Liver (tissue), 9 donors: ENCODE data around the gene MAG. TPM values are rescaled to one million over a fixed set of nuclear protein-coding genes. Genes with fewer than 3 reads are reported as not detected.

Source experiments
- DNase-seq: peaks from one replicate; pipeline ENCODE4 v3.0.0-alpha.2; 2017; ENCODE audit warnings: low spot score
- H3K27ac ChIP-seq, 2 donors: one replicate each; pipeline ENCODE4 v1.7.0; 2013; ENCODE audit warnings: inconsistent platforms in 2 of 2, low read length in 2 of 2, control low read depth in 1 of 2, low read depth in 1 of 2, mild to moderate bottlenecking in 1 of 2
- H3K27me3 ChIP-seq, 4 donors: one replicate each; pipeline versions ENCODE4 v1.6.1 to v1.7.0; 2013; ENCODE audit warnings: low read length in 3 of 4, inconsistent platforms in 1 of 4, mild to moderate bottlenecking in 1 of 4, moderate library complexity in 1 of 4; ENCODE audit not compliant: control insufficient read depth in 4 of 4, insufficient read depth in 4 of 4
- H3K36me3 ChIP-seq, 4 donors: one replicate each; pipeline versions ENCODE4 v1.6.1 to v1.7.0; 2013; ENCODE audit warnings: low read length in 3 of 4, mild to moderate bottlenecking in 3 of 4, low read depth in 1 of 4, moderate library complexity in 1 of 4; ENCODE audit not compliant: control insufficient read depth in 4 of 4, insufficient read depth in 3 of 4
- H3K4me1 ChIP-seq, 4 donors: one replicate each; pipeline versions ENCODE4 v1.6.1 to v1.7.0; 2013; ENCODE audit warnings: low read length in 3 of 4, mild to moderate bottlenecking in 3 of 4, moderate library complexity in 1 of 4; ENCODE audit not compliant: control insufficient read depth in 4 of 4, insufficient read depth in 4 of 4
- H3K4me3 ChIP-seq, 3 donors: one replicate each; pipeline versions ENCODE4 v1.6.1 to v1.7.0; 2013; ENCODE audit warnings: low read length in 3 of 3, control low read depth in 1 of 3, low read depth in 1 of 3, mild to moderate bottlenecking in 1 of 3
- H3K9ac ChIP-seq, 2 donors: one replicate each; pipeline ENCODE4 v1.7.0; 2013; ENCODE audit warnings: low read length in 2 of 2, mild to moderate bottlenecking in 2 of 2, moderate library complexity in 2 of 2, control low read depth in 1 of 2, low read depth in 1 of 2
- H3K9me3 ChIP-seq, 4 donors: one replicate each; pipeline versions ENCODE4 v1.6.1 to v1.7.0; 2013; ENCODE audit warnings: low read length in 3 of 4; ENCODE audit not compliant: control insufficient read depth in 4 of 4
- EGR1 ChIP-seq, 2 donors: IDR thresholded peaks; 2 replicates each; pipeline ENCODE4 v1.6.1; 2016 to 2018; ENCODE audit warnings: antibody characterized with exemption in 2 of 2, low read depth in 2 of 2
- FOXA1 ChIP-seq: IDR thresholded peaks from 2 replicates; pipeline ENCODE4 v1.6.1; 2016; ENCODE audit warnings: antibody characterized with exemption
- FOXA2 ChIP-seq: IDR thresholded peaks from 2 replicates; pipeline ENCODE4 v1.6.1; 2016; ENCODE audit warnings: antibody characterized with exemption
- GABPA ChIP-seq, 2 donors: IDR thresholded peaks in 1 of 2; conservative IDR thresholded peaks in 1 of 2; 2 replicates each; pipeline ENCODE4 v1.6.1; 2016; ENCODE audit warnings: antibody characterized with exemption in 2 of 2, mild to moderate bottlenecking in 1 of 2, moderate library complexity in 1 of 2
- HNF4A ChIP-seq, 2 donors: conservative IDR thresholded peaks; 2 replicates each; pipeline ENCODE4 v1.6.1; 2016; ENCODE audit warnings: antibody characterized with exemption in 2 of 2, mild to moderate bottlenecking in 2 of 2
- HNF4G ChIP-seq: IDR thresholded peaks from 2 replicates; pipeline ENCODE4 v1.6.1; 2016; ENCODE audit warnings: antibody characterized with exemption
- JUND ChIP-seq, 2 donors: IDR thresholded peaks; 2 replicates each; pipeline ENCODE4 v1.6.1; 2016; ENCODE audit warnings: antibody characterized with exemption in 2 of 2
- NR2F2 ChIP-seq: IDR thresholded peaks from 2 replicates; pipeline ENCODE4 v1.6.1; 2016; ENCODE audit warnings: antibody characterized with exemption
- RAD21 ChIP-seq, 2 donors: IDR thresholded peaks; 2 replicates each; pipeline ENCODE4 v1.6.1; 2016; ENCODE audit warnings: antibody characterized with exemption in 2 of 2, mild to moderate bottlenecking in 2 of 2
- RXRA ChIP-seq, 2 donors: IDR thresholded peaks; 2 replicates each; pipeline ENCODE4 v1.6.1; 2017 to 2018; ENCODE audit warnings: antibody characterized with exemption in 2 of 2, mild to moderate bottlenecking in 1 of 2
- SP1 ChIP-seq: IDR thresholded peaks from 2 replicates; pipeline ENCODE4 v1.6.1; 2018; ENCODE audit warnings: antibody characterized with exemption, mild to moderate bottlenecking
- TAF1 ChIP-seq: conservative IDR thresholded peaks from 2 replicates; pipeline ENCODE4 v1.6.1; 2016; ENCODE audit warnings: antibody characterized with exemption, mild to moderate bottlenecking
- YY1 ChIP-seq: IDR thresholded peaks from 2 replicates; pipeline ENCODE4 v1.6.1; 2016; ENCODE audit warnings: antibody characterized with exemption, mild to moderate bottlenecking
- WGBS: extraction: QIAGEN DNeasy Blood & Tissue Kit; methylation state at CpG from one replicate; pipeline ENCODE4 v1.1.7; 2013; 5-methylcytosine and 5-hydroxymethylcytosine counted together
- polyA plus RNA-seq, 2 donors: library from polyadenylated mRNA; stranded (reverse) in 1 of 2; unstranded in 1 of 2; fragments of 200-250 nt in 1 of 2; fragments of >200 nt in 1 of 2; fragmentation: Nextera tagmentation in 1 of 2; extraction: Ambion mirVana in 1 of 2; gene quantifications; one replicate each; pipeline versions ENCODE4 v1.2.1 to v1.2.3, GENCODE V29; 2013 to 2015
- total RNA-seq, 2 donors: library from RNA; depleted of rRNA; stranded (reverse); fragments of >200 nt; gene quantifications; one replicate each; pipeline ENCODE4 v1.2.3, GENCODE V29; 2014
- TF ChIP-seq, protein P1 (sequence below): IDR thresholded peaks from 2 replicates; pipeline ENCODE4 v1.6.1; 2016; ENCODE audit warnings: antibody characterized with exemption
- TF ChIP-seq, protein P2 (sequence below): IDR thresholded peaks from 2 replicates; pipeline ENCODE4 v1.6.1; 2016; ENCODE audit warnings: antibody characterized with exemption
- TF ChIP-seq, protein P3 (sequence below): IDR thresholded peaks from 2 replicates; pipeline ENCODE4 v1.6.1; 2016; ENCODE audit warnings: antibody characterized with exemption, mild to moderate bottlenecking
- TF ChIP-seq, protein P4 (sequence below): fragments of 150-350 bp; IDR thresholded peaks from 2 replicates; pipeline ENCODE4 v1.5.1; 2017; ENCODE audit warnings: improper control_type of control experiment, low read depth, low read length; ENCODE audit not compliant: missing input control
- TF ChIP-seq, protein P5 (sequence below): IDR thresholded peaks from 2 replicates; pipeline ENCODE4 v1.6.1; 2016; ENCODE audit warnings: antibody characterized with exemption
- donor health status: healthy.
- donor health status: healthy.
- donor health status: healthy.
- donor health status: healthy.
- donor health status: healthy.

The MAG gene
- total and polyA plus RNA-seq, 4 donors = 0.29 to 3.9 (median 0.33) TPM; not detected in 1

DNA sequence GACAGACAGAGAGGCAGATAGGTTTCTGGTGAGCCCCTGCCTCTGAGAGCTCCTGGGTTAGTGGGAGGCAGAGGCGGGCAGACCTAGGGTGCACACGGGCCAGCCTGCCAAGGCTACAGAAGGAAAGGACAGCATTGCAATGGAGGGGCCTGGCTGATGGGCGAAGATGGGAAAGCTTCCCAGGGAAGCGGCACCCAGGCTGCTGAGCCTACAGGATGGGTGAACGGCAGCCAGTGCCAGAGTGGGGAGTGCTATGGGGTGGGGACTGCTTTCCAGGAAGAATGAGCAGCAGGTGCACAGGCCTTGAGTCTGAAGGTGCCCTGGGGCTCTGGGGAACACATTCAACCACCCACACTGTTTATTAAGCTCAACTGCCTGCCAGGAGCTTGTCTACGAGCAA, 702 bp upstream of the MAG start:
- Histone ChIP-seq H3K27ac (no peak overlapping the region), H3K4me1 (no peaks in the 10 kb centered on the region), H3K27me3 (no peaks in the 10 kb centered on the region), H3K4me3 (no peak overlapping the region), H3K9ac (no peak overlapping the region), H3K36me3 (no peaks in the 10 kb centered on the region), H3K9me3 (no peaks in the 10 kb centered on the region)
- DNase-seq = no peak
- 82% methylated on average over 6 of the region's 6 CpGs for WGBS
- TF ChIP-seq, protein P1, sequence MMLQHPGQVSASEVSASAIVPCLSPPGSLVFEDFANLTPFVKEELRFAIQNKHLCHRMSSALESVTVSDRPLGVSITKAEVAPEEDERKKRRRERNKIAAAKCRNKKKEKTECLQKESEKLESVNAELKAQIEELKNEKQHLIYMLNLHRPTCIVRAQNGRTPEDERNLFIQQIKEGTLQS = no peak
- no peak for TF ChIP-seq NR2F2
- TF ChIP-seq FOXA1 = no peak
- TF ChIP-seq, protein P2, sequence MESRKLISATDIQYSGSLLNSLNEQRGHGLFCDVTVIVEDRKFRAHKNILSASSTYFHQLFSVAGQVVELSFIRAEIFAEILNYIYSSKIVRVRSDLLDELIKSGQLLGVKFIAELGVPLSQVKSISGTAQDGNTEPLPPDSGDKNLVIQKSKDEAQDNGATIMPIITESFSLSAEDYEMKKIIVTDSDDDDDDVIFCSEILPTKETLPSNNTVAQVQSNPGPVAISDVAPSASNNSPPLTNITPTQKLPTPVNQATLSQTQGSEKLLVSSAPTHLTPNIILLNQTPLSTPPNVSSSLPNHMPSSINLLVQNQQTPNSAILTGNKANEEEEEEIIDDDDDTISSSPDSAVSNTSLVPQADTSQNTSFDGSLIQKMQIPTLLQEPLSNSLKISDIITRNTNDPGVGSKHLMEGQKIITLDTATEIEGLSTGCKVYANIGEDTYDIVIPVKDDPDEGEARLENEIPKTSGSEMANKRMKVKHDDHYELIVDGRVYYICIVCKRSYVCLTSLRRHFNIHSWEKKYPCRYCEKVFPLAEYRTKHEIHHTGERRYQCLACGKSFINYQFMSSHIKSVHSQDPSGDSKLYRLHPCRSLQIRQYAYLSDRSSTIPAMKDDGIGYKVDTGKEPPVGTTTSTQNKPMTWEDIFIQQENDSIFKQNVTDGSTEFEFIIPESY = no peak
- TF ChIP-seq SP1 = no peak
- TF ChIP-seq, protein P3, sequence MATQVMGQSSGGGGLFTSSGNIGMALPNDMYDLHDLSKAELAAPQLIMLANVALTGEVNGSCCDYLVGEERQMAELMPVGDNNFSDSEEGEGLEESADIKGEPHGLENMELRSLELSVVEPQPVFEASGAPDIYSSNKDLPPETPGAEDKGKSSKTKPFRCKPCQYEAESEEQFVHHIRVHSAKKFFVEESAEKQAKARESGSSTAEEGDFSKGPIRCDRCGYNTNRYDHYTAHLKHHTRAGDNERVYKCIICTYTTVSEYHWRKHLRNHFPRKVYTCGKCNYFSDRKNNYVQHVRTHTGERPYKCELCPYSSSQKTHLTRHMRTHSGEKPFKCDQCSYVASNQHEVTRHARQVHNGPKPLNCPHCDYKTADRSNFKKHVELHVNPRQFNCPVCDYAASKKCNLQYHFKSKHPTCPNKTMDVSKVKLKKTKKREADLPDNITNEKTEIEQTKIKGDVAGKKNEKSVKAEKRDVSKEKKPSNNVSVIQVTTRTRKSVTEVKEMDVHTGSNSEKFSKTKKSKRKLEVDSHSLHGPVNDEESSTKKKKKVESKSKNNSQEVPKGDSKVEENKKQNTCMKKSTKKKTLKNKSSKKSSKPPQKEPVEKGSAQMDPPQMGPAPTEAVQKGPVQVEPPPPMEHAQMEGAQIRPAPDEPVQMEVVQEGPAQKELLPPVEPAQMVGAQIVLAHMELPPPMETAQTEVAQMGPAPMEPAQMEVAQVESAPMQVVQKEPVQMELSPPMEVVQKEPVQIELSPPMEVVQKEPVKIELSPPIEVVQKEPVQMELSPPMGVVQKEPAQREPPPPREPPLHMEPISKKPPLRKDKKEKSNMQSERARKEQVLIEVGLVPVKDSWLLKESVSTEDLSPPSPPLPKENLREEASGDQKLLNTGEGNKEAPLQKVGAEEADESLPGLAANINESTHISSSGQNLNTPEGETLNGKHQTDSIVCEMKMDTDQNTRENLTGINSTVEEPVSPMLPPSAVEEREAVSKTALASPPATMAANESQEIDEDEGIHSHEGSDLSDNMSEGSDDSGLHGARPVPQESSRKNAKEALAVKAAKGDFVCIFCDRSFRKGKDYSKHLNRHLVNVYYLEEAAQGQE = no peak
- TF ChIP-seq, protein P4, sequence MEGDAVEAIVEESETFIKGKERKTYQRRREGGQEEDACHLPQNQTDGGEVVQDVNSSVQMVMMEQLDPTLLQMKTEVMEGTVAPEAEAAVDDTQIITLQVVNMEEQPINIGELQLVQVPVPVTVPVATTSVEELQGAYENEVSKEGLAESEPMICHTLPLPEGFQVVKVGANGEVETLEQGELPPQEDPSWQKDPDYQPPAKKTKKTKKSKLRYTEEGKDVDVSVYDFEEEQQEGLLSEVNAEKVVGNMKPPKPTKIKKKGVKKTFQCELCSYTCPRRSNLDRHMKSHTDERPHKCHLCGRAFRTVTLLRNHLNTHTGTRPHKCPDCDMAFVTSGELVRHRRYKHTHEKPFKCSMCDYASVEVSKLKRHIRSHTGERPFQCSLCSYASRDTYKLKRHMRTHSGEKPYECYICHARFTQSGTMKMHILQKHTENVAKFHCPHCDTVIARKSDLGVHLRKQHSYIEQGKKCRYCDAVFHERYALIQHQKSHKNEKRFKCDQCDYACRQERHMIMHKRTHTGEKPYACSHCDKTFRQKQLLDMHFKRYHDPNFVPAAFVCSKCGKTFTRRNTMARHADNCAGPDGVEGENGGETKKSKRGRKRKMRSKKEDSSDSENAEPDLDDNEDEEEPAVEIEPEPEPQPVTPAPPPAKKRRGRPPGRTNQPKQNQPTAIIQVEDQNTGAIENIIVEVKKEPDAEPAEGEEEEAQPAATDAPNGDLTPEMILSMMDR = no peak
- TF ChIP-seq YY1 = no peak
- TF ChIP-seq HNF4G = no peak
- no peak for TF ChIP-seq JUND (IDR thresholded peaks at IDR 0.05)
- TF ChIP-seq, protein P5, sequence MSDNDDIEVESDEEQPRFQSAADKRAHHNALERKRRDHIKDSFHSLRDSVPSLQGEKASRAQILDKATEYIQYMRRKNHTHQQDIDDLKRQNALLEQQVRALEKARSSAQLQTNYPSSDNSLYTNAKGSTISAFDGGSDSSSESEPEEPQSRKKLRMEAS = no peak
- TF ChIP-seq FOXA2 = no peak
- no peak for TF ChIP-seq GABPA (IDR thresholded peaks at IDR 0.05 in 1 of 2, conservative IDR thresholded peaks at IDR 0.05 in 1 of 2)
- TF ChIP-seq RXRA (IDR thresholded peaks at IDR 0.05) = no peak
- TF ChIP-seq TAF1 = no peak
- no peak for TF ChIP-seq HNF4A (conservative IDR thresholded peaks at IDR 0.05)
- no peak for TF ChIP-seq EGR1 (IDR thresholded peaks at IDR 0.05; ENCODE audit: low read depth in 2 of 2)
- TF ChIP-seq RAD21 (IDR thresholded peaks at IDR 0.05) = no peak
